Type B pancreatic cell (in vitro differentiated cells): ENCODE measurements around the gene MTMR3. TPM values are rescaled to one million over a fixed set of nuclear protein-coding genes. Genes with fewer than 3 reads are reported as not detected.
A peak's percentile ranks its signal among the peaks of the same experiment; 100 is the strongest.
"Not testable (repeated sequence)": the region's sequence is repeated elsewhere in the genome, so short reads cannot be mapped to it uniquely, and the experiment has no call there.

ENCODE experiments used
- DNase-seq: peaks from one replicate; pipeline ENCODE4 v3.0.0; 2021; ENCODE audit warnings: mixed read lengths; ENCODE audit not compliant: unreplicated experiment; ENCODE audit errors: extremely low spot score
- H3K27ac Mint-ChIP-seq: 2 replicates; pipeline ENCODE4 v1.8.0; 2021; ENCODE audit warnings: mild to moderate bottlenecking, mixed read lengths
- H3K27me3 Mint-ChIP-seq: 2 replicates; pipeline ENCODE4 v1.8.0; 2021; ENCODE audit warnings: mixed read lengths
- H3K36me3 Mint-ChIP-seq: 2 replicates; pipeline ENCODE4 v1.8.0; 2021; ENCODE audit warnings: mixed read lengths
- H3K4me1 Mint-ChIP-seq: one replicate; pipeline ENCODE4 v1.8.0; 2021; ENCODE audit warnings: mixed read lengths; ENCODE audit not compliant: unreplicated experiment
- H3K4me3 Mint-ChIP-seq: 2 replicates; pipeline ENCODE4 v1.8.0; 2021; ENCODE audit warnings: mild to moderate bottlenecking, mixed read lengths
- H3K9me3 Mint-ChIP-seq: 2 replicates; pipeline ENCODE4 v1.8.0; 2021; ENCODE audit warnings: mixed read lengths
- CTCF ChIP-seq: fragments of 200-600 bp; sonication (generic); conservative IDR thresholded peaks from 2 replicates; pipeline ENCODE4 v1.5.0; 2021; ENCODE audit warnings: antibody characterized with exemption, mild to moderate bottlenecking
- total RNA-seq: library from RNA; stranded (reverse); gene quantifications from 2 replicates; pipeline ENCODE4 v1.2.1, GENCODE V29; 2021; ENCODE audit warnings: low replicate concordance

Gene MTMR3
- total RNA-seq, 1 donor from 2014 or later: 54.3 TPM

GRCh38 chr22:29861672-29862297, 21.2 kb upstream of the MTMR3 start:
- no peak overlapping the region for H3K27ac Mint-ChIP-seq
- H3K4me3 Mint-ChIP-seq: no peak overlapping the region
- no peaks in the 10 kb centered on the region for H3K9me3 Mint-ChIP-seq
- no peak for DNase-seq
- H3K27me3 Mint-ChIP-seq: no peaks in the 10 kb centered on the region
- H3K4me1 Mint-ChIP-seq: no peaks in the 10 kb centered on the region
- H3K36me3 Mint-ChIP-seq: no peaks in the 10 kb centered on the region
- no peak for TF ChIP-seq CTCF

- H3K27ac Mint-ChIP-seq, H3K36me3 Mint-ChIP-seq, H3K9me3 Mint-ChIP-seq, H3K4me1 Mint-ChIP-seq, H3K27me3 Mint-ChIP-seq, H3K4me3 Mint-ChIP-seq: not testable (repeated sequence)
- DNase-seq: peak; percentile 3
These were observed 17.4 kb upstream of the MTMR3 start for GRCh38 chr22:29865572-29865971.

- no peak for DNase-seq
- Mint-ChIP-seq H3K27me3 (no peaks in the 10 kb centered on the region), H3K36me3 (no peaks in the 10 kb centered on the region), H3K27ac (no peak overlapping the region), H3K4me3 (no peak overlapping the region), H3K4me1 (peaks cover 10% of the 10 kb centered on the region), H3K9me3 (no peaks in the 10 kb centered on the region)
- TF ChIP-seq CTCF: no peak
These were observed 15.7 kb upstream of the MTMR3 start for GRCh38 chr22:29867260-29867659.

GRCh38 chr22:29867851-29868250, 15.1 kb upstream of the MTMR3 start:
- Mint-ChIP-seq H3K9me3 (no peaks in the 10 kb centered on the region), H3K4me1 (peaks cover 13% of the 10 kb centered on the region), H3K4me3 (no peak overlapping the region), H3K27me3 (no peaks in the 10 kb centered on the region), H3K27ac (no peak overlapping the region), H3K36me3 (no peaks in the 10 kb centered on the region)
- no peak for DNase-seq
- no peak for TF ChIP-seq CTCF

GRCh38 chr22:29870574-29870973, 12.4 kb upstream of the MTMR3 start:
- Mint-ChIP-seq H3K27ac (peak overlapping the region; percentile 16), H3K27me3 (peaks cover 4% of the 10 kb centered on the region), H3K36me3 (no peaks in the 10 kb centered on the region), H3K4me1 (peaks cover 13% of the 10 kb centered on the region), H3K4me3 (no peak overlapping the region), H3K9me3 (no peaks in the 10 kb centered on the region)
- DNase-seq: no peak
- TF ChIP-seq CTCF: no peak

- no peak for TF ChIP-seq CTCF
- H3K36me3 Mint-ChIP-seq: no peaks in the 10 kb centered on the region
- no peaks in the 10 kb centered on the region for H3K9me3 Mint-ChIP-seq
- H3K4me3 Mint-ChIP-seq: peak overlapping the region; percentile 63
- H3K27ac Mint-ChIP-seq: peak overlapping the region; percentile 5
- DNase-seq: peak; percentile 60
- peaks cover 13% of the 10 kb centered on the region for H3K4me1 Mint-ChIP-seq
- H3K27me3 Mint-ChIP-seq: peaks cover 4% of the 10 kb centered on the region
These were observed 11.3 kb upstream of the MTMR3 start for GRCh38 chr22:29871684-29872083.
